ENCODE results near the gene NDUFS2. TPM values are rescaled to one million over a fixed set of nuclear protein-coding genes. Genes with fewer than 3 reads are reported as not detected.

NDUFS2 gene
- total RNA-seq = 161 and 182 TPM in 2 replicates

DNA sequence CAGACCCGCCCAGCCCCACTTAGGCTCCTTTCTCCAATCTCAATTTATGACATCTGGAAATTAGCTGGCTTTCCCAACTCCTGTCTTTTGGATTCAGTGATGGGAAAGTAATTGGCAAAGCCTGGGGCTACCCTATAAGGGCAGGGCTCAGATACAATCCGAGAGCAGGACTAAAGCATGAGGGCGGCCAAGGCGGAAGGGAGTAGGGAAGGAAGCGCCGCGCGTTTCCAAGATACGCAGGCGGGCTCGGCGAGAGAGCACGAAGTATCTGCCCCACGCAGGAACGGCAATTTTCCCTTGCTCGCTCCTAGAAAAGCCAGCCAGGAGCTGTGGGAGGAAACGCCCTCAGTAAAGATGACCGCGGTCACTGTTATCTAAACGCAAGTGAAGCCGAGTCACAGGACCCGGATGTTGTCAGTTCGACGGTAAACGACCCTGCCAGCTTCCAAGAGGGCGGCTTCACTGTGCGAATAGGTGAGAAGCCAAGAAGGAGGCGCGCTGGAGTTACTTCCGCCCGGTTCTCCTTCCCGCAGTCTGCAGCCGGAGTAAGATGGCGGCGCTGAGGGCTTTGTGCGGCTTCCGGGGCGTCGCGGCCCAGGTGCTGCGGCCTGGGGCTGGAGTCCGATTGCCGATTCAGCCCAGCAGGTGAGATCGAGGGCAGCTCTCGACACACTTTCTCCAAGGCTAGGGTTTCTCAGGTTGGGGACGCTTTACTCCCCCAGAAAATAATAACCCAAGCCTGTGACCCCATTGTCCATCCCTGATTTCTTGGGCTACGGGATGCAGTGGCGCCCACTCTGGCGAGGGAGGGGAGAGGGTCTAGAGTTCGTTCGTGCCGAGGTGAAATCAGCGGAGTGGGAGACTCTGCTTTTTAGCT lies at the start of gene NDUFS2:
Gene NDUFS2, plus strand, starts transcription at position 532 of the 877 bp plus-strand sequence. Its CDS starts 19 bp downstream, at position 551.

DNA sequence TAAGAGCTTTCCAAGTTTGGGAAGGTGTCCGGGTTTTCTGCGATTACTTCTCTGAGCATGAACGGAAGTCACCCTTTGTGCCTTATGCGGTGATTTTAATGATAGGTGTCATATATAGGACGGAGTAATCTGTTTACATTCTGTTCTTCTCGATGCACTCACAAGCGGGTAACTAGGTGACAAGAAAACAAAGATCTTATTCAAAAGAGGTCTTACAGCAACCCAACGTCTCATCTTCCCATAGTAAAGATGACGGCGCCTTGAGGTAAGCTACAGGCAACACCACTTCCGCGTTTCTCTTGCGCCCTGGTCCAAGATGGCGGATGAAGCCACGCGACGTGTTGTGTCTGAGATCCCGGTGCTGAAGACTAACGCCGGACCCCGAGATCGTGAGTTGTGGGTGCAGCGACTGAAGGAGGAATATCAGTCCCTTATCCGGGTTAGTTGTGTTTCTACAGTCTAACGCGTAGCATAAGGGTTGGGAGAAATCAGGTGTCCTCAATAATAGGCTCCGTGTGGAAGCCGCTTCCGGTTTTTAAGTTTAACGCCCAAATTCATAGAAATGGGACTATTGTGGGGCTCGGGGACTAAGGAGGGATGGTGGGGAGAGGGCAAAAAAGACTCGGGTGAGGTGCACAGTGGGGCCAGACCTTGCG lies 48.4 kb upstream of the NDUFS2 start, which contains the start of gene UFC1:
Gene UFC1, plus strand, starts transcription at position 297 of the 656 bp plus-strand sequence. Its CDS starts 20 bp downstream, at position 317.

DNA sequence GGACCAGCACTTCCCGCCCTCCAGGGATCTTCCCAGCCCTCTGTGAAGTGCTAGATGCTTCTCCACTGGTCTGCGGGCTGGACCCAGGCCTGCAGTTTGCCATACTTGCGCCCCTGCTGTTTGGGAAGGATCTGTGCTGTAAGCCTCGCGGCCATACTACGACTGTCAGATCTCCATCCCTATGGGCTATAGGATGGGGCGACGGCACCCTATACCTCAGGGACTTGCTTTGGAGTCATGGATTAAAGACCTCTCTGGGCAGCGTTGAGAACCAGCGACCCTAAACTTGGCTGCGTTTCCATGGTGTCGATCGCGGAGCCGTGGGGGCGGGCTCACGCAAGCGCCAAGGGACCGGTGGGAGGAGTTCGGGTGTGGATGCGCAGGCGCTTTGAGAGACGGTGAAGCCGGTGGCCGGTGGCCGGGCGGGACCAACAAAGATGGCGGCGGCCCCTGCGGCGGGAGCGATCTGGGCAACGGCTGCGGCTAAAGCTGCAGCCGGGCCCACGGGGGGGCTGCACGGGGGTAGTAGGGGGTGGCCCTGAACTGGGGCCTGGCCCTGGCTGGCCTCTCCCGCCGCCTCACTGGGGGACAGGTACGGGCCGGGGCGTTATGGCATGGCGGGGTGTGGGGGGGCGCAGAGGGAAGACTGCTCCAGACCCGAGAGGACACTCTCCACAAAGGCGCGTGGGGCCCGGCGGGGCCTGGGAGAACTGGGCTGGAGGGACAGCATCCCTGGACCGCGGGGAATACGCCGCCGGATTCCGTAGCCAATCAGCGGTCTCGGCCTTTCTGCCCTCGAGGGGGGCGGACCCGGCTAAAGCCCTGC lies 42.9 kb upstream of the NDUFS2 start, which contains the start of gene USP21:
Gene USP21, plus strand, starts transcription at position 414 of the 826 bp plus-strand sequence. CDS start 1,141 bp downstream, outside the sequence.

GRCh38 chr1:161165742-161166668 lies 36.2 kb upstream of the NDUFS2 start, which contains the start of gene PPOX:
Gene PPOX, plus strand, starts transcription at chr1:161166426. Its CDS starts 422 bp downstream, at chr1:161166848.

GRCh38 chr1:161177112-161177935 lies 24.8 kb upstream of the NDUFS2 start, which contains the start of gene B4GALT3:
Gene B4GALT3, minus strand, starts transcription at chr1:161177507. Its CDS starts 1,447 bp downstream, at chr1:161176060.

DNA sequence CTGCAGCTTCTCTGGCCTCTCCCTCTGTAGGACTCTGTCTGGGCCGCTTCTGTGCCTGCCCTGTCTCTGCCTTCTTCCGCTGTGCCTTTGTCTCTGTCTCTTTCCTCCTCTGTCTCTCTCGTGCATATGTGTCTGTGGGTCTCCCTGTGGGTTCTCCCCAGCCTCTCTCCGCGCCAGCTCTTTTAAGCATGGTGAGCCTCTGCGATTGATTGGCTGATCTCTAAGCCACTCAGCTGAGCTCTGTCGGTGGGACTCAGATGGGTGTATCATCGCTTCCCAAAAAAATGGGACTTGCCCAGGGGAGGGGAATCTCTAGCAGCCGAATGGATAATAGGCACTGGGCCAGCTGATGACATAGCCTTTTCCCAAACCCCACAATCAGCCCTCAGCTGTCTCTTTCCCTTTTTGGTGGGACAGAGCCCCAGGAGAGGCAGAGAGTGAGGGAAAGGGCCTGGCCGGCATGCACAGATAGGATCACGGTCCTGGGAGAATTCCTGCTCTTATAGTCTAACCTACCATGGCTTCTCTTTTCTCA lies 3.2 kb upstream of the NDUFS2 start, which contains the start of gene ADAMTS4:
Gene ADAMTS4, minus strand, starts transcription at position 158 of the 535 bp plus-strand sequence. CDS start 427 bp downstream, outside the sequence.

DNA sequence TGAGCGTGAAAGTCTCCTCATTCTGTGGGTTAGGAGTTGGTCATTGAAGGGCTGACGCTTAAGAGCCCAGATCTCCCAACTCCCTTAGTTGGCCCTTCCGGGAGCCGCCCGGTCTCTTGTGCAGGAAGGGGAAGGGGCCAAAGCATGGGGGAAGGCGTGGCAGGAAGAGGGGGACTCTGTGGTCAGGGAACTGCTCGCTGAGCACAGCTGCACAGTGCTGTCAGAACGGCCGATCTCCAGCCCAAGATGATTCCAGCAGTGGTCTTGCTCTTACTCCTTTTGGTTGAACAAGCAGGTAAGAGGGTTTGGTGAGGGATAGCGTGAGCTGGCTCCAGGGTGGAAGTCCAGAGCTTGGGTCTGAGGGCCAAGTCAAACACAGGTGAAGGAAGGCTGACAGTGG lies 12.9 kb downstream of the NDUFS2 start, which contains the start of gene FCER1G:
Gene FCER1G, plus strand, starts transcription at position 220 of the 400 bp plus-strand sequence. Its CDS starts 27 bp downstream, at position 247.

GRCh38 chr1:161225534-161226319 lies 23.6 kb downstream of the NDUFS2 start, which contains the start of gene TOMM40L:
Gene TOMM40L, plus strand, starts transcription at chr1:161226060. Its CDS starts 430 bp downstream, at chr1:161226490.

DNA sequence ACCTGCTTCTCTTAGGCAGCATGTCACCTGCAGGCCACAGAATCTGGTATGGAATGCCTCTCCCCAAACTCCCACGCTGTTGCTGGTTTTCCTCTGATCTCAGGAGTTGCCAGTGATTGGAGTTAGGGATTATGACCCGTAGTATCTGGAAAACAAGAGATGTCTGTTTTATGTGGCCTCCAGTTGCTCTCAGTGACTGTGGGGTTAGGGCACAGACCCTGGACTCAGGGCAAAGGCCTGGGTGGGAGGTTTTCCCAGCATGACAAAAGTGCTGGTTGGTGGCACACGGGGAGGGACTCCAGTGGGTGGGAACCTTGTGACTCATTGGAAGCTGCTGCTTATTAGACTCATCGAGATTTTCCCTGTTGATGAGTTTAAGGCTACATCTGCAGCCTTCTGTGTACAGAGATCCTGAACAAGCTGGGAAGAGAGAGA lies 35.9 kb downstream of the NDUFS2 start, which contains the start of gene NR1I3:
Gene NR1I3, minus strand, starts transcription at position 165 of the 435 bp plus-strand sequence. CDS start 1,638 bp downstream, outside the sequence.

GRCh38 chr1:161258439-161259344 lies 56.5 kb downstream of the NDUFS2 start, which contains the start of gene PCP4L1:
Gene PCP4L1, plus strand, starts transcription at chr1:161258745. Its CDS starts 230 bp downstream, at chr1:161258975.

Other genes starting within 250 kb of the NDUFS2 start
- gene ITLN2, start 247.6 kb upstream of the NDUFS2 start, total RNA-seq = 0.09 TPM in 1 of 2 replicates, not detected in the other
- gene F11R, start 181.2 kb upstream of the NDUFS2 start, total RNA-seq = 111 and 184 TPM in 2 replicates
- gene TSTD1, start 163.4 kb upstream of the NDUFS2 start, total RNA-seq = 9.1 and 15.4 TPM in 2 replicates
- gene USF1, start 156.4 kb upstream of the NDUFS2 start, total RNA-seq = 85.4 and 91.7 TPM in 2 replicates
- gene ARHGAP30, start 132.5 kb upstream of the NDUFS2 start, total RNA-seq = not detected in 2 replicates
- under 0.01 and 0.34 TPM in 2 replicates for gene NECTIN4, start 112.8 kb upstream of the NDUFS2 start, total RNA-seq
- 0.95 and 1.6 TPM in 2 replicates for gene KLHDC9, start 104.0 kb upstream of the NDUFS2 start, total RNA-seq
- 38.9 and 39.4 TPM in 2 replicates for gene PFDN2, start 84.3 kb upstream of the NDUFS2 start, total RNA-seq
- 9.1 and 12.4 TPM in 2 replicates for gene NIT1, start 84.3 kb upstream of the NDUFS2 start, total RNA-seq
- gene DEDD, start 69.7 kb upstream of the NDUFS2 start, total RNA-seq = 43.3 and 50.0 TPM in 2 replicates
- 154 and 165 TPM in 2 replicates for gene UFC1, start 48.4 kb upstream of the NDUFS2 start, total RNA-seq
- 3.7 and 4.0 TPM in 2 replicates for gene USP21, start 42.9 kb upstream of the NDUFS2 start, total RNA-seq
- 11.9 and 15.5 TPM in 2 replicates for gene PPOX, start 35.9 kb upstream of the NDUFS2 start, total RNA-seq
- 15.6 and 20.3 TPM in 2 replicates for gene B4GALT3, start 24.9 kb upstream of the NDUFS2 start, total RNA-seq
- gene ADAMTS4, start 3.3 kb upstream of the NDUFS2 start, total RNA-seq = 10.0 and 13.3 TPM in 2 replicates
- 0.17 TPM in 1 of 2 replicates, not detected in the other for gene FCER1G, start 12.9 kb downstream of the NDUFS2 start, total RNA-seq
- not detected in 2 replicates for gene APOA2, start 21.3 kb downstream of the NDUFS2 start, total RNA-seq
- gene TOMM40L, start 23.7 kb downstream of the NDUFS2 start, total RNA-seq = 10.2 and 10.9 TPM in 2 replicates
- gene NR1I3, start 35.8 kb downstream of the NDUFS2 start, total RNA-seq = not detected in 2 replicates
- gene PCP4L1, start 56.4 kb downstream of the NDUFS2 start, total RNA-seq = not detected in 2 replicates
- 1.3 and 1.7 TPM in 2 replicates for gene MPZ, start 107.6 kb downstream of the NDUFS2 start, total RNA-seq
- 20.2 and 28.7 TPM in 2 replicates for gene SDHC, start 112.0 kb downstream of the NDUFS2 start, total RNA-seq
- not detected in 2 replicates for gene CFAP126, start 165.5 kb downstream of the NDUFS2 start, total RNA-seq